GM19372 (cell line): Measurements from ENCODE around the gene LRGUK.
"Not testable (repeated sequence)": the region's sequence is repeated elsewhere in the genome, so short reads cannot be mapped to it uniquely, and the experiment has no call there.

ENCODE experiments used
- ATAC-seq: cut with Tn5 transposase; IDR thresholded peaks from one replicate; pipeline ENCODE4 v1.9.1; 2021; ENCODE audit warnings: mild to moderate bottlenecking, low read depth, moderate library complexity; ENCODE audit not compliant: unreplicated experiment

LRGUK gene

GRCh38 chr7:134295982-134296381 lies 168.8 kb downstream of the LRGUK start:
- not testable (repeated sequence) for ATAC-seq

- no peak for ATAC-seq
Measured at GRCh38 chr7:134297489-134297888, 170.3 kb downstream of the LRGUK start.

DNA sequence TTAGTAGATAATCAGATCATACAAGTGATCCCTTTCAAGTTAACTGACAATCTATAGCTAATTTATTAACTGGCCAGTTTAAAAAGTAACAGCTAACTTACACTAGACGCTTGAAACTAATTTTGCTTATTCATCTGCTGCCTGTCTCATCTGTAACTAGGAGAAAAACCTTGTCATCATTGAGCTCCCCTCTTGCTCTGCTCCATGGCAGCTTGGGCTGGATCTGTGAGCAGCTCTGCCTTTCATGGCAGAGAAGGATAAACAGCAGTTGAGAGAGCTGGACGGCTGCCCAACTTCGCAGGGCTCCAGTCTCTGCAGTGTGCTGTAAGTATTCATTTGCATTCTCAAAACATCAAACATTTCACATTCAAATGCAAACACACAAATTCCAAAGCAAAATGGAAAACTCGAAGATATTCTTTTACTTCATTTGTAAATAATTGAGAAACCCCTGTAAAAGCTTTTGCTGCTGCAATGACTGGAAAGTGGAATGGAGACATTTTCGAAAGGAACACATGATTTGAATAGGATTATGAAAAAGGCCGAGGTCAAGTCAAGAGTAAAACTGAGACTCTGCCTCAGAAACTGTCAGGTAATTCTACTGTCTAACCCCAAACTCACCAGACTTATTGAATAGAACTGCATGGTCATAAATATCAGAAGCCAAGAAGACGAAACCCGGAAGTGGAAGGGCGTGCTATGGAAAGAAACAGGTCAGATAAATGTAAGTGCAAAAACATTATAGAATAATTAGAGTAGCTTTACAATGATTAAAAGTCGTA lies 172.0 kb downstream of the LRGUK start:
- ATAC-seq, result no peak

GRCh38 chr7:134300988-134301387 lies 173.8 kb downstream of the LRGUK start:
- ATAC-seq, result no peak

DNA sequence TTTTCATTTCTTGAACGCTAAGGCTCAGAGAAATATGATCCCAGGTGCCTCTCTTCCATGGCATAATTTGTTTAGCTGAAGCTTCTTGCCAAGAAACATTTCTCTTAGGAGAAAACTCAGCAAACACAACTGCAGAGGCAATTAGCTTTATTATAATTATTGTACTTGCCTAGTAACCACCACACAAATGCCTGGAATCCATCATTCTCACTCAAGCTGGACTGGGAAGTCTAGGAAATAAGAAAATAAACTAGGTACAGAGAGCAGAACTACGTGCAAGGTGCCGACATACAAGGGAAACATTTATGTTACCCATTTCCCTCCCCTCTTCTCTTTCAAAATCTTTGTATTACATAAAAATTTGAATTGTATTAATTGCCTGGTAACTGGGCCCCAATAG lies 174.5 kb downstream of the LRGUK start:
- no peak for ATAC-seq

- no peak for ATAC-seq
Measured at GRCh38 chr7:134302120-134302519, 175.0 kb downstream of the LRGUK start.

DNA sequence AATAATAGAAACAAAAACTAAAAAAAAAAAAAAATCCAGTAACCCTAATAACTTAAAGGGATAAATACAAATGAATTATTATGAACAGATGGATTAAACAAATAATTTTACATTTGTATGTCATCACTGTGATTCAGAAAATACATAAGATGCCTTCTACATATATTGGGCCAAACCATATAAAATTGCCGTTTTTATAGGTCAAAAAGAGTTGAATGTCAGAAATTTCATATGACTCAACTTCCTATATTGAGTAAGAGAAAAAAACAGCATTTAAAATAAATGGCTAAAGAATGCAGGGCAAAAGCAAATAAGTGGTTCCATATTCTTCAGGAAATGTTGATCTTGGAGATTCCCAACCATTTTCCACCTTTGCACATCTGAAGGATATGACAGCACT lies 180.2 kb downstream of the LRGUK start:
- no peak for ATAC-seq

DNA sequence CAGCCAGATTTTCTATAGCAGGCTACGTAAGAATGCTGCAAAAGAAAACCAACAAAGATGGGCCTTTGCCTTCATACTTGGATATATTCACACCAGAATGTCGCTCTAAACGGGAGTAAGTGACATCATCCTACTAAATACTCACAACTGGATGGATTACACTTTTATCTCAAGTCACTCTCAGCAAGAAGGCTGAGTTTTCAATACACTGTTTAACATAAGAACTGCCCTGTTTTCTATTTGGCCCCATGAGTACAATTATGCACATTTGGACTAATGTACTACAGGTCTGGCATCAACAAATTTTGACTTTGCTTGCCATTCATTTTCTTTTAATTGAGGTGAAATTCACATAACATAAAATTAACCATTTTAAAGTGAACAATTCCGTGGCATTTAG lies 181.4 kb downstream of the LRGUK start:
- ATAC-seq, result no peak

DNA sequence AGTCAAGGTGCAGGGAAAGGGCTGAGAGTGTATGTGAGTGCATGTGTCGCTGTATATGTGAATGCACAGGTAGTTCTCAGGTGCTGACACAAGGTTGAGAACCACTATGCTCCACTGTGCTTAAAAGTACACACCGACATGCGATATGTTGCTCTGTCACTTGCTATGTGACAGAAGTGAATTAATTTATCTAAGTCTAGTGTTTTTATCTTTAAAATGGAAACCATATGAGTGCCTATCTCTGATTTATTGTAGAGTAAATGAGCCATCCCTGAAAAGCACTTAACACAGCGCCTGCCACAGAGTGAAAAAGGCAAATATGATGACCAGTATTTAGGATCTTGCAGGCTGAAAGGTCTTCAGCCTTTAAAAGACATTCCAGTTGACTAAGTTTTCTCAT lies 184.7 kb downstream of the LRGUK start:
- no peak for ATAC-seq

GRCh38 chr7:134312717-134313116 lies 185.6 kb downstream of the LRGUK start:
- ATAC-seq, result no peak

GRCh38 chr7:134313543-134313942 lies 186.4 kb downstream of the LRGUK start:
- ATAC-seq, result no peak
